T-helper 2 cell treated with Interferon-gamma antibody and Interleukin-4, amounts not matched to agents 100 ng/mL and 5 ng/mL, for 36 hours (primary cell): ENCODE measurements around the gene ZAP70. TPM values are rescaled to one million over a fixed set of nuclear protein-coding genes. Genes with fewer than 3 reads are reported as not detected.

Source experiments
- intact Hi-C: fragments of 100-400 bp; cut with micrococcal nuclease; formaldehyde crosslinking; loops from one replicate; pipeline ENCODE4 v1.15.1; 2023
- total RNA-seq: library from RNA; stranded (reverse); gene quantifications from 2 replicates; pipeline ENCODE4 v1.2.3, GENCODE V29; 2022

Gene ZAP70
- total RNA-seq, 1 donor from 2014 or later, result 294 TPM

DNA sequence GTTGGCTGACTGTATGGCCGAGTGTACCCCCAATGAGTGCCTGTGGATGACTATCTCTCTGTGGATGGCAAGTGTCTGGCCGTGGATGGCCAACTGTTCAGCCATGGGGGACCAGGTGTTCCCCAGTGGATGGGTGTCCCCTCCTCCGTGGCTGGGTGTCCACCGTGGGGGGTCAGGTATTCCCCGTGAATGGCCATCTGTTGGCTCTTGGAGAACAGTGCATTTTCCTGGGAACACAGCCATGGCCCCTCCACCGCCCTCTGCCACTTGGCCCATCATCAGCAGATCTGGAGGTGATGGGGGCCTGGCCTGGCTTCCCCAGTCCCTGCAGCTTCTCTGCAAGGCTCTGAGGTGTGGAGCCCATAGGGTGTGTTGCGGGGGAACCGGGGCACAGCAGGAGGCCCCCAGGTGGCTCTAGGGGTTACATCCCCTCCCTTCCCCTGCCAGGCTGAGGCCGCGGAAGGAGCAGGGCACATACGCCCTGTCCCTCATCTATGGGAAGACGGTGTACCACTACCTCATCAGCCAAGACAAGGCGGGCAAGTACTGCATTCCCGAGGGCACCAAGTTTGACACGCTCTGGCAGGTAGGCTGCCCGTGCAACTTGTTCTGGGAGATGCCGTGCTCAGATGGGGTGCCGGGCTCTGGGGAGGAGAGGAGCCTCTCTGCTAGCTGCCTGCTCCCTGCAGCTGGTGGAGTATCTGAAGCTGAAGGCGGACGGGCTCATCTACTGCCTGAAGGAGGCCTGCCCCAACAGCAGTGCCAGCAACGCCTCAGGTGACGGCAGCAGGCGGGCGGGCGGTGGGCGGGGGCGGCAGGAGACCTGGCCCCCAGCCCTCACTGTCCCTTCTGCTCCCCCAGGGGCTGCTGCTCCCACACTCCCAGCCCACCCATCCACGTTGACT lies 19.3 kb downstream of the ZAP70 start:
- intact Hi-C loops, result no loop called here

DNA sequence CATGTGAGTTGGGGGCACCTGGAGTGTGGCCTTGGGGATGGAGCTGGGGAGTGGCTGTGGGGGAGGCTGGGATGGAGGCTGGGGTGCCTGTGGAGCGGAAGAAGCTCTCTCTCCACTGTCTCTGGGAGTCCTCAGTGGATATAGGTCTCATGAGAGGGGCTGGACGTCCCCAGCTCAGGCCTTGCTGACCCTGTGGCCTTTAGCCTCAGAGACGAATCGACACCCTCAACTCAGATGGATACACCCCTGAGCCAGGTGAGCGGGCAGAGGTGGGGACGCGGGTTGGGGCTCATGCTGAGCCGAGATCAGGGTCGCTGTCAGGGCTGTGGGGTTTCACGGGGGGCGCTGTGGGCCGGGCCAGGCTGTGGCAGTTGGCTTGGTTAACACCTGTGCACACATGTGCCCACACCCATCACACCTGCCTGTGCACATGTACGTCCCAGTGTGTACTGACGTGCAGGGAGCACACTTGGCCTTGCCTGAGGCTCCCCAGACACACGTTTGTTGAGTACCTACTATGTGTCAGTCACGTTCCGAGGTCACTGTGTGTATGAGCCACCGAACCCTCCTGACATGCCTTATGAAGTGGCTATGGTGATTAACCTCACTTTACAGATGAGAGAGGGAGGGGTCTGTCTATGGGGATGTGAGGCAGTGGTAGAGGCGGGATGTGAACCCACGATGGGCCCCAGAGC lies 20.1 kb downstream of the ZAP70 start:
- intact Hi-C loops, result no loop called here

DNA sequence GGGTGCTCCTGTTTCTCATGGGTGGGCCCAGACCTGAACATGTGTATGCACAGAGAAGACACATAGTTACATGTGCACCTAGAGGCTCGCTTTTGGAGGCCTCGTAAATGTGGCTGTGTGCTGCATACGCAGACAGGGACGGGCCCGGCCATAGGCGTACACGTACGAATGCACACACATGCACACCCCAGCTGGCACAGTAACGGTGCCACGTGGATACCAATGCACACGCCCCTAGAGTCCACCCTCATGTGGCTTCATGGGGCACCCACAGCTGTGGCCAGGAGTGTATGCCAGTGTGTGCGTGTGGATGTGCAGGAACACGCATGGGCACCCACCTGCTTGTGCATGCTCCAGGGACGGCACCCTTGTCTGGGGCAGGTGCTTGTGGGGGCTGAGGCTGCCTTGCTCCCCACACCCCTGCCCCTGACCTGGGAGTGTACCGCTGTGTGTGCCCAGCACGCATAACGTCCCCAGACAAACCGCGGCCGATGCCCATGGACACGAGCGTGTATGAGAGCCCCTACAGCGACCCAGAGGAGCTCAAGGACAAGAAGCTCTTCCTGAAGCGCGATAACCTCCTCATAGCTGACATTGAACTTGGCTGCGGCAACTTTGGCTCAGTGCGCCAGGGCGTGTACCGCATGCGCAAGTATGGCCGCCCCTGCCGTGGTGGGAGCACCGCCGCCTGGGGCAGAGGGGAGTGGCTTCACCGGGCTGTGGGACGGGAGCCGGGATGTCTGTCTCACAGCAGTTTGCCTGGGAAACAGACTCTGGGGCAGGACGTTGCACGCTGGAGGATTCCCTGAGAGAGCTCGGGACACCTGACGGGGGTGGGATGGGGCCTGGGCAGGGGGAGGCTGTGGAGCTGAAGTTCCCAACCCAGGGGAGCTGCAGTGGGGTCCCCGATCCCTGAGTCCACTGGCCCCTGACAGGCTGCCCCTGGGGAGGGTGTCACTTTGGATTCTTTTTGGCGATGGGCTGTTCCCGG lies 21.0 kb downstream of the ZAP70 start:
- intact Hi-C loops, result no loop called here

DNA sequence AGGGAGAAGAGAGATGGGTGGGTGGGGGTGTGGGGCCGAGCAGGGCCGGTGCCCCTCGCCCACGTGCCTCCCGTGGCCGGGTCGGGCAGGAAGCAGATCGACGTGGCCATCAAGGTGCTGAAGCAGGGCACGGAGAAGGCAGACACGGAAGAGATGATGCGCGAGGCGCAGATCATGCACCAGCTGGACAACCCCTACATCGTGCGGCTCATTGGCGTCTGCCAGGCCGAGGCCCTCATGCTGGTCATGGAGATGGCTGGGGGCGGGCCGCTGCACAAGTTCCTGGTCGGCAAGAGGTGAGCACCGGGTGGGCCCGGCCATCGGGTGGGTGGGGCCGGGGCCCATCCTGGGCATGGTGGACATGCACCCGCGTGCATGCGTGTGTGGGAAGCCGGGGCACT lies 21.8 kb downstream of the ZAP70 start:
- intact Hi-C loops, result no loop called here

DNA sequence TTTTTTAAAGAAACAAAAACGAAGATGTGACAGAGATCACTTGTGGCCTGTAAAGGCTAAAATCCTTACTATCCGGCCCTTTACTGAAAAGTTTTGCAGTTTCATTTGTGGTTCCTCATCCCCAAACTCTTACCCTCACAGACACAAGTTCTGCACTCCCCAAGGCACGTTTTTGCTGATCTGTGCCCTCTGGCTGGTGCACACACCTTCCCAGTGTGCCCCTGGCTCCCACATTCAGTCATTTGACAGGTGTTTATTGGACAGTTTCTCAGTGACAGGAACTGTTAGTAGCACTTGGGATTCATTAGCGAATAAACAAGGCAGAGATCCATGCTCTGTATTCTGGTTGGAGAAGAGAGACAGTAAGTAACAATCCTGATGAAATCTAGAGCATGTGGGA lies 22.8 kb downstream of the ZAP70 start:
- intact Hi-C loops, result no loop called here

DNA sequence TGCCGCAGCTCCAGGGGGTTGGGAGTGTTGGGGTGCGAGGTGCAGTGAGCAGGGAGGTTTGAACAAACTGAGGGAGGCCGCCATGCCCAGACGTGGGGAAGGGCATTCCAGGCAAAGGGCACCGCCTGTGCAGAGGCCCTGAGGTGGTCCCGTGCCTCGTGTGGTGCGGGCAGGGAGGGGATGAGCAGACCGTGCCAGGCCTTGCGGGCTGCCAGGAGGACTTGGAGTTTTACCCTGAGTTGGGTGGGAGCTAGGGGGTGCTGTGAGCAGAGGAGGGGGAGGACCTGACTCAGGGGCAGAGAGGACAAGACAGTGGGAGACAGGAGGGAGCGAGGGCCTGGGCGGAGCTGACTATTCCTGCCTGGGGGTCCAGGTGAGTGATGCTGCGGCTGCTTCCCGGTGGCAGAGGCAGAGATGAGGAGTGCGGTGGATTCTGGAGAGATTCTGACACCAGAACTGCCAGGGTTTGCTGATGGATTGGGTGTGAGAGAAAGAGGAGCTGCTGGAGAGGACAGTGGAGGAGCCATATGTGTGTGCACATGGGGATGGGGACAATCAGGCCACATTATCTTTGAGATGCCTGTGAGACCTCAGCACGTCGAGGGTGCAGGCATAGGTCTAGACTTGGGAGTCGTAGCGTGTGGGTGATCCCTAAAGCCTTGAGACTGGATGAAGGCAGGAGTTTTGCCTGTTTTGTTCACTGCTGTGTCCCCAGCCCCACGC lies 23.4 kb downstream of the ZAP70 start:
- intact Hi-C loops, result no loop called here

DNA sequence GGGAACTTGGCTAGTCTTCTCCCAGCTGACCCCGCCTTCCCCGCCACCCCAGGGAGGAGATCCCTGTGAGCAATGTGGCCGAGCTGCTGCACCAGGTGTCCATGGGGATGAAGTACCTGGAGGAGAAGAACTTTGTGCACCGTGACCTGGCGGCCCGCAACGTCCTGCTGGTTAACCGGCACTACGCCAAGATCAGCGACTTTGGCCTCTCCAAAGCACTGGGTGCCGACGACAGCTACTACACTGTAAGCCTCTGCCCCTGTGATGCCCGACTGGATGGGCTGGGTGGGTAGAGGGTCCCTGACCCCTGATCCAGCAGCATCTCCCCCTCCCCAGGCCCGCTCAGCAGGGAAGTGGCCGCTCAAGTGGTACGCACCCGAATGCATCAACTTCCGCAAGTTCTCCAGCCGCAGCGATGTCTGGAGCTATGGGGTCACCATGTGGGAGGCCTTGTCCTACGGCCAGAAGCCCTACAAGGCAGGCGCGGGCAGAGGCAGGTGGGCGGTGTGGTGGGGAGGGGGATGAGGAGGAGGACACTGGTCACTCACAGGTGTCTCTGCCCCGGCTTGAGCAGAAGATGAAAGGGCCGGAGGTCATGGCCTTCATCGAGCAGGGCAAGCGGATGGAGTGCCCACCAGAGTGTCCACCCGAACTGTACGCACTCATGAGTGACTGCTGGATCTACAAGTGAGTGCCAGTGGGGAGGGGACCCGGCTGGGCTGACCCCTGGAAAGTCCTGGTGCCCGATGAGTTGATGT lies 24.2 kb downstream of the ZAP70 start:
- intact Hi-C loops, result no loop called here

DNA sequence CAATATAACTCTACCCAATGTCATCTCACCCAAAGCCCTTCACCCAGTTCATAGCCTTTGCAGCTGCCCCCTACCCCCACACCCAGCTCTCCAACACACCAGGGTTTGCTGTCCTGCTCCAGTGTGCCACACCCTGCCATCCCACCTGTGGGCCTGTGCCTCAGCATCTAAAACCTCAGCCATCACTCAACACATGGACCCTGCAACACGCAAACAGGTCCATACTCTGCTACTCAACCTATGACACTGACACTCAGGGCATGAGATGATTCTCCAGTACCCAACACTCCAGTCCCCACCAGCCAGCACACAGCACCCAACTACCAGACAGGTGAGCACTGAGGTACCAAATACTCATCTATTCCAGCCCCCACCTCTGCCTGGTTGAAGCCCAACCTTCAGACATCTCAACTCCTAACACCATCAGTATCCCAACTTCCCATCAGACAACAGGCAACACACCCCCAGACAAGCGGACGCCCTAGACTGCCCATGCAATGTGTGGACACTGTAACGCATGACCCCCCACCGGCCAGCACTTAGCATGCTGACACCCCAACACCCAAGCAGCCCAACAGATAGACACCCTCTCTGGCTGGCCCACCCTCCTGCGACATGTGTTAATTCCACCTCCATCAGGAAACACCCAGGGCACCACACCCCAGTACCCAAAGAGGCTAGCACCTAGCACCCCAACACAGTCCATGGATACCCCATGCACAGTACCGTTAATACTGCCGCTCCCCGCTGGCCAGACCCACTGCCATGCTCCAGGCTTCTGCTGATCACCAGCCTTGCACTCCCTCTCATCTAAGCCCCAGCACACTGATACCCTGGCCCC lies 25.0 kb downstream of the ZAP70 start:
- intact Hi-C loops, result no loop called here

DNA sequence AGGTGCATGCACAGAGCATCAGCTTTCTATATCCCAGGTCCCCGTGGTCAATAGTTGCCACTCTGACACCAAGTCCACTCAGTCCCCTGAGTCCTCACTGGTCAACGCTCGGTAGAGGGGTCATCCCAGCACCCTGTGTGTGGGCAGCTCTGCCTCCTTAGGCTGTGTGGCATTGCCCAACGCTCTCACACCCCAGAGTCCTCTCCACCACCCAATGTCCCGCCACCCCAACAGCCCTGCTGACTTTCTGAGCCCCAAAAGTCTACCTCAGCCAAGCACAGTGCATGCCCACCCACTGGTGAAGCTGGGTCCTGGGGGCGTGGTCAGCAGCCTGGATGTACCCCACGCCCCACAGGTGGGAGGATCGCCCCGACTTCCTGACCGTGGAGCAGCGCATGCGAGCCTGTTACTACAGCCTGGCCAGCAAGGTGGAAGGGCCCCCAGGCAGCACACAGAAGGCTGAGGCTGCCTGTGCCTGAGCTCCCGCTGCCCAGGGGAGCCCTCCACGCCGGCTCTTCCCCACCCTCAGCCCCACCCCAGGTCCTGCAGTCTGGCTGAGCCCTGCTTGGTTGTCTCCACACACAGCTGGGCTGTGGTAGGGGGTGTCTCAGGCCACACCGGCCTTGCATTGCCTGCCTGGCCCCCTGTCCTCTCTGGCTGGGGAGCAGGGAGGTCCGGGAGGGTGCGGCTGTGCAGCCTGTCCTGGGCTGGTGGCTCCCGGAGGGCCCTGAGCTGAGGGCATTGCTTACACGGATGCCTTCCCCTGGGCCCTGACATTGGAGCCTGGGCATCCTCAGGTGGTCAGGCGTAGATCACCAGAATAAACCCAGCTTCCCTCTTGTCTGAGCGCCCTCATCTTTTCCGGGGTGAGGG lies 25.9 kb downstream of the ZAP70 start:
- intact Hi-C loops, result no loop called here

DNA sequence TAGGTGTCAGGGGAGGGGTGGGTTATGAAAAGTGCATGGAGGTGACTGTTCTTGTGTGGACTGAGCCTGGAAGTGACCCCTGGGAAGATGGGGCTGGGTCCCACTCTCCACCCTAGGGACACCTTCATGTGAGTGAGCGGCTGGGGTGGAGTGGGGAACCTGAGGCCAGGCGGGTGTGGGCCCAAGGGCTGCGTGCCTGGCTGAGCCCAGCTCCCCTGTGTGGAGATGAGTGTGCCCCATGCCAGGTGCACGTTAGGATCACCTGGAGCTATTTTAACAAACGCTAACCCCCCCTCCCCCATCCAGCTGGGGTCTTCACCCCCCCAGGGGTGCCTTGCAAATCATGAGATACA lies 26.5 kb downstream of the ZAP70 start:
- intact Hi-C loops, result no loop called here

DNA sequence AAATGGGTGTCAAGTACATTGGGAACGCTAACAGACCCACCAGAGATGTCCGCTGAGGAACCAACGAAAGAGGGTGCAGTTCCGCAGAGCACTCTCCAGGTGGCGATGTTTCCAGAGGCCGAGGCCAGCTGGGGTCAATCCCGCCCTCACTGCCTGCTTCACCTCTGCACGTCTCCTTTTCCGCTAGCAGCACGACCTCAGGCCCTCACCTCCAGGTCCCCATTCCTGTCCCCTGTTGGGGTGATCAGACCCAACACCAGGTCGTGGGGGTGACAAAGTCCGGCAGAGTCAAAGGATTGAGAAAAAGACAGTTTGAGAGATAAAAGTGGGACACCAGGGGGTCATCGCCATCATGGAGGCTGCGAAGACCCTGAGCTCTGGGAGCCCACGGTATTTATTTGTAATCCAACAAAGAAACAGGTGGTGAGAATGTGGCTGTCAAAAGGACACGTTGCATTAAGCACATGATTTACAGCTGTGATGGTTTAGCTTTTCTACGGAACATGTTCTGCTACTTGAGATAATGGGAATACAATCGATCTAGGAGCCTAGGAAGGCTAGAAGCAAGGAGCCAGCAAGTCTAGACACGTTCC lies 27.3 kb downstream of the ZAP70 start:
- intact Hi-C loops, result no loop called here

DNA sequence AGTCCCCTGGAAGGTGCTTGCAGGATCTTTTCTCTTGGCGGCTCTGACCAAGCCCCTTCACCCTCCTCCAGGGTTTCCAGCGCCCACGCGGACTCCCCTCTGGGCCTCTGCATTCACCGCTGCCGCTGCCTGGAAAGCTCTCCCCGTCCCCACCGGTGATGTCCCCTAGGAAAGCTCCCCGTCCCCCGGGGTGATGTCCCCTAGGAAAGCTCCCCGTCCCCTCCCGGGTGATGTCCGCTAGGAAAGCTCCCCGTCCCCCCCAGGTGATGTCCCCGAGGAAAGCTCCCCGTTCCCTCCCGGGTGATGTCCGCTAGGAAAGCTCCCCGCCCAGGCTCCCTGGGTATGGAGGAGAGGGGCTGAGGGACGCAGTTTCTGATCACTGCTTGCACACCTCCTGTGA lies 27.9 kb downstream of the ZAP70 start:
- intact Hi-C loops, result no loop called here

DNA sequence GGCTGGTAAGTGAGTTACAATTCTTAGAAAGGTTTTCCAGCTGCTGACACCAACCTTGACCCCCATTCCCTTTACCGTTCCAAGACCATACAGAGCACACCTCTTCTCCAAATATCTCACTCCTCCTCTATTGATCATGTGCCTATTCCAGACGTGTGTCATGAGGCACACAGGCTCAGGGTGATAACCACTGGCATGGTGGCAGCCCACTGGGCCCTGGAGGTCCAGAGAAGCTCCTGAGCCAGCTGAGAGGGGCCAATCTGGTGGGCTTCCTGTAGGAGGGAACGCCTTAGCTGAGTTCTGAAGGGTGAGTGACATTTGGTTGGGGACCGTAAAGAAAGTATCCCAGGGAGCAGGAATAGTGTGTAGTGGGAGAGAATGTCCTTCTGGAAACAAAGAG lies 28.3 kb downstream of the ZAP70 start:
- intact Hi-C loops, result no loop called here

DNA sequence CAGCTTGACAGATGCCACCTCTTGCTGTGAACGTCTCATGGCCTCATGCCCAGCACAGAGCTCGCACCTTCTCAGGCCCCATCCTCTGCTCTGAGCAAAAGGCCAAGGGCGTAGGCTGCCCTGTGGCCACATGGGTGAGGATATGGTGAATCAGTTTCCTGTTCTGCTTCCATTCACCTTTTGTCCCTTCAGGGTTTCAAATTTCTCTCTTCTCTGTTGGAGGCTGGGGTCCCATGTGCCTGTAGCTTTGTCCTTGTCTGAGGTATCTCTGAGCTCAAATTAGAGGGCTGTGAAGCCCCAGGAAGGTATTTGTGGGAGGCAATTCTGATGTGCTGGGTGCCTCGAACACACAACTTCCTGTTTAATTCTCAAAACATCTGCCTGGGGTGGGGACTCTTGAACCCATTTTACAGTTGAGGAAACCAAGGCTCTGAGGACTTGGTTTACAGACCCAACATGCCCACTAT lies 29.0 kb downstream of the ZAP70 start:
- intact Hi-C loops, result no loop called here

DNA sequence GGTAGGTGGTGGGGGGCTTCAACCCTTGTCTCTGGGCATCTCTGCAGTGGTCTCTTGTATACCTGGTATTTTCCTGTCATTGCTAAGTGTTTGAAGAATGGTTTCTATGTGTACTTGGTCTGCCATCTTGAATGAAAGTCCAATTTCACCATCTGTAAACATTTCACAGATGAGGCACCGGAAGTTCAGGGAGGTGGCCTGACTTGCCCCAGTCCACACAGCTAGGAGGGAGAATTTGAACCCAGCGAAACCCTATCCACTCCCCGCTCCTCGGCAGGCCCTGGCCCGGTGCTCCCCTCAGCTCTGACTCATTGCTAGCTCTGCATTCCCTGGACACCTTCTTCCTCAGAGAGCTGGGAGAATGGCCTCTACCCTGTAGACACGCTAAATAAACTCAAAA lies 30.5 kb downstream of the ZAP70 start:
- intact Hi-C loops, result no loop called here

DNA sequence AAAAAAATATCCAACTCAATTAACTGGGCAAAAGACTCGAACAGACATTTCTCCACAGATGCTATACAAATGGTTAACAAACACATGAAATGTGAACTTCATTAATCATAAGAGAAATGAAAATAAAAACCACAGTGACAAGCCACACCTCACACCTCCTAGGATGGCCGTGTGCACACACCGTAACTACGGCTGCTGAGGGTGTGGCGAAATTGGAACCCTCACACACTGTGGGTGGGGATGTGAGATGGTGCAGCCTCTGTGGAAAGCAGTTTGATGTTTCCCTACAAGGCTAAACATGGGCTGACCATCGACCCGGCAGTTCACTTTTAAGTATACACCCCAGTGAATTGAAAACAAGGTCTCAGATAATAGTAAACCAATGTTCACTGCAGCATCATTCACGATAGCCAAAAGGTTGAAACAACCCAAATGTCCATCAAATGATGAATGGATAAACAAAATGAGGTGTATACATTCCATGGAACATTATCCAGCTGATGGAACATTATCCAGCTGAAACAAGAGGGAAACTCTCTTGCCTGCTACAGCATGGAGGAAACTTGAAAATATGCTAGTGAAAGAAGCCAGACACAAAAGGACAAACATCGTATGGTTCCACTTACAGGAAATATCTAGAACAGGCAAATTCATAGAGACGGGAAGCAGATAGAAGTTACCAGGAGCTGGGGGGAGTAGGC lies 32.2 kb downstream of the ZAP70 start:
- intact Hi-C loops, result no loop called here

DNA sequence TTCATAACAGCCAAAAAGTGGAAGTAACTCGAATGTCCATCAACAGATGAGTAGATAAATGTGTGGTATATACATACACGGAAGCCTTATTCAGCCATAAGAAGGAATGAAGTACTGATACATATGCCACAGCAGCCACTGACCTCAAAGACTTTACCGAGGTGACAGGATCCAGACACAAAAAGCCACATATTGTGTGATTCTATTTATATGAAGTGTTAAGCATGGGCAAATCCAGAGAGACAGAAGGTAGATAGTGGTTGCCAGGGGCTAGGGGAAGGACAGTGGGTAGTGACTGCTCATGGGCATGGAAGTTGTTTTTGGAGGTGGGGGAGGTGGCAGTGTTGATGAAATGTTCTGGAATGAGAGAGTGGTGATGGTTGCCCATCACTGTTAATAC lies 33.9 kb downstream of the ZAP70 start:
- intact Hi-C loops, result no loop called here
